ENCODE results near the gene XPC.

XPC gene

GRCh38 chr3:14169435-14169834 is 9.0 kb downstream of the XPC start:
- Histone ChIP-seq H3K79me2 (ENCODE audit: insufficient read depth, low read length) (0 out of 2 replicates have a peak, but pooled peaks cover 3% of the 10 kb centered on the region), H2AFZ (ENCODE audit: low read length) (no peak overlapping the region), H3F3A (ENCODE audit: insufficient read depth, low read length) (no peaks in the 10 kb centered on the region), H3K4me1 (ENCODE audit: insufficient read depth, low read length, severe bottlenecking) (peaks cover 3% of the 10 kb centered on the region), H3K4me2 (ENCODE audit: low read length) (no peak overlapping the region), H3K9ac (ENCODE audit: low read length) (no peak overlapping the region), H3K9me2 (ENCODE audit: low read depth, low read length) (no peaks in the 10 kb centered on the region), H3K4me3 (ENCODE audit: low read depth, low read length, poor library complexity, severe bottlenecking) (no peak overlapping the region), H3K9me3 (ENCODE audit: low read length) (no peaks in the 10 kb centered on the region), H3K36me3 (ENCODE audit: insufficient read depth, low read length) (peaks cover 86% of the 10 kb centered on the region), H4K20me1 (ENCODE audit: insufficient read depth, low read length) (no peaks in the 10 kb centered on the region), H3K27me3 (ENCODE audit: insufficient read depth, low read length) (no peaks in the 10 kb centered on the region), H3K27ac (ENCODE audit: low read depth, low read length, poor library complexity, severe bottlenecking) (no peak overlapping the region)
- TF ChIP-seq, protein P1, sequence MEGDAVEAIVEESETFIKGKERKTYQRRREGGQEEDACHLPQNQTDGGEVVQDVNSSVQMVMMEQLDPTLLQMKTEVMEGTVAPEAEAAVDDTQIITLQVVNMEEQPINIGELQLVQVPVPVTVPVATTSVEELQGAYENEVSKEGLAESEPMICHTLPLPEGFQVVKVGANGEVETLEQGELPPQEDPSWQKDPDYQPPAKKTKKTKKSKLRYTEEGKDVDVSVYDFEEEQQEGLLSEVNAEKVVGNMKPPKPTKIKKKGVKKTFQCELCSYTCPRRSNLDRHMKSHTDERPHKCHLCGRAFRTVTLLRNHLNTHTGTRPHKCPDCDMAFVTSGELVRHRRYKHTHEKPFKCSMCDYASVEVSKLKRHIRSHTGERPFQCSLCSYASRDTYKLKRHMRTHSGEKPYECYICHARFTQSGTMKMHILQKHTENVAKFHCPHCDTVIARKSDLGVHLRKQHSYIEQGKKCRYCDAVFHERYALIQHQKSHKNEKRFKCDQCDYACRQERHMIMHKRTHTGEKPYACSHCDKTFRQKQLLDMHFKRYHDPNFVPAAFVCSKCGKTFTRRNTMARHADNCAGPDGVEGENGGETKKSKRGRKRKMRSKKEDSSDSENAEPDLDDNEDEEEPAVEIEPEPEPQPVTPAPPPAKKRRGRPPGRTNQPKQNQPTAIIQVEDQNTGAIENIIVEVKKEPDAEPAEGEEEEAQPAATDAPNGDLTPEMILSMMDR (IDR thresholded peaks at IDR 0.05; ENCODE audit: low read length) = no peak
- TF ChIP-seq EZH2 (IDR thresholded peaks at IDR 0.05; ENCODE audit: borderline replicate concordance, low read length) = no peak

GRCh38 chr3:14166877-14167603 is 11.4 kb downstream of the XPC start:
- H4K20me1 ChIP-seq (ENCODE audit: insufficient read depth, low read length) = no peaks in the 10 kb centered on the region
- no peaks in the 10 kb centered on the region for H3K27me3 ChIP-seq (ENCODE audit: insufficient read depth, low read length)
- no peaks in the 10 kb centered on the region for H3K4me1 ChIP-seq (ENCODE audit: insufficient read depth, low read length, severe bottlenecking)
- H3K4me2 ChIP-seq (ENCODE audit: low read length) = no peak overlapping the region
- H3K27ac ChIP-seq (ENCODE audit: low read depth, low read length, poor library complexity, severe bottlenecking) = no peak overlapping the region
- H3K9me3 ChIP-seq (ENCODE audit: low read length) = peaks cover 3% of the 10 kb centered on the region; the same call in 1 of the 2 replicates
- H3K4me3 ChIP-seq (ENCODE audit: low read depth, low read length, poor library complexity, severe bottlenecking) = no peak overlapping the region
- peaks cover 97% of the 10 kb centered on the region for H3K36me3 ChIP-seq (ENCODE audit: insufficient read depth, low read length)
- no peaks in the 10 kb centered on the region for H3K9me2 ChIP-seq (ENCODE audit: low read depth, low read length)
- no peak for TF ChIP-seq EZH2 (IDR thresholded peaks at IDR 0.05; ENCODE audit: borderline replicate concordance, low read length)
- TF ChIP-seq, protein P1 (IDR thresholded peaks at IDR 0.05; ENCODE audit: low read length) = no peak
- H3K9ac ChIP-seq (ENCODE audit: low read length) = no peak overlapping the region
- no peaks in the 10 kb centered on the region for H3F3A ChIP-seq (ENCODE audit: insufficient read depth, low read length)
- no peaks in the 10 kb centered on the region for H3K79me2 ChIP-seq (ENCODE audit: insufficient read depth, low read length)
- no peak overlapping the region for H2AFZ ChIP-seq (ENCODE audit: low read length)

DNA sequence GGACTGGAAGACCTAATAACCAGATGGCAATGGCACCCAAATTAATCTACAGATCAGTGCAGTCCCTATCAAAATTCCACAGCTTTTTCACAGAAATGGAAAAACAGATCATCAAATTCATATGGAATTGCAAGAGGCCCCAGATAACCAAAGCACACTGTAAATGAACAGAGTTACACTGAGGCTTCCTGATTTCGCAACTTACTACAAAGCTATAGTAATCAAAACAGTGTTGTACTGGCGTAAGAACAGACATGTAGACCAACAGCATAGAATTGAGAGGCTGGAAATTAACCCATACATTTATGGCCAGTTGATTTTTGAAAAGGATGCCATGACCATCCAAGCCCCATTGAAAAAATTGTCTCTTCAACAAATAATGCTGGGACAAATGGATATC is 16.2 kb downstream of the XPC start:
- H3K36me3 ChIP-seq (ENCODE audit: insufficient read depth, low read length) = peaks cover 97% of the 10 kb centered on the region
- no peak overlapping the region for H3K4me3 ChIP-seq (ENCODE audit: low read depth, low read length, poor library complexity, severe bottlenecking)
- no peaks in the 10 kb centered on the region for H3K9me2 ChIP-seq (ENCODE audit: low read depth, low read length)
- no peaks in the 10 kb centered on the region for H3K4me1 ChIP-seq (ENCODE audit: insufficient read depth, low read length, severe bottlenecking)
- no peaks in the 10 kb centered on the region for H3F3A ChIP-seq (ENCODE audit: insufficient read depth, low read length)
- TF ChIP-seq, protein P1 (IDR thresholded peaks at IDR 0.05; ENCODE audit: low read length) = no peak
- TF ChIP-seq EZH2 (IDR thresholded peaks at IDR 0.05; ENCODE audit: borderline replicate concordance, low read length) = no peak
- H3K4me2 ChIP-seq (ENCODE audit: low read length) = no peak overlapping the region
- no peaks in the 10 kb centered on the region for H4K20me1 ChIP-seq (ENCODE audit: insufficient read depth, low read length)
- H2AFZ ChIP-seq (ENCODE audit: low read length) = no peak overlapping the region
- H3K79me2 ChIP-seq (ENCODE audit: insufficient read depth, low read length) = no peaks in the 10 kb centered on the region
- H3K9me3 ChIP-seq (ENCODE audit: low read length) = peaks cover 12% of the 10 kb centered on the region
- no peak overlapping the region for H3K27ac ChIP-seq (ENCODE audit: low read depth, low read length, poor library complexity, severe bottlenecking)
- H3K9ac ChIP-seq (ENCODE audit: low read length) = no peak overlapping the region
- no peaks in the 10 kb centered on the region for H3K27me3 ChIP-seq (ENCODE audit: insufficient read depth, low read length)
